HG03095 (cell line): ENCODE measurements around the gene FAM107A.

Source experiments
- ATAC-seq: cut with Tn5 transposase; IDR thresholded peaks from one replicate; pipeline ENCODE4 v1.9.1; 2021; ENCODE audit warnings: moderate library complexity; ENCODE audit not compliant: unreplicated experiment

FAM107A gene

GRCh38 chr3:58568572-58569286, 8.5 kb downstream of the FAM107A start:
- no peak for ATAC-seq

GRCh38 chr3:58567251-58567515, 10.0 kb downstream of the FAM107A start:
- no peak for ATAC-seq

GRCh38 chr3:58566398-58567250, 10.6 kb downstream of the FAM107A start:
- ATAC-seq = no peak

- no peak for ATAC-seq
Observed at GRCh38 chr3:58565621-58566397, 11.4 kb downstream of the FAM107A start.

- no peak for ATAC-seq
Observed at GRCh38 chr3:58564456-58565160, 12.6 kb downstream of the FAM107A start.

- ATAC-seq = no peak
Observed at GRCh38 chr3:58564054-58564453, 13.1 kb downstream of the FAM107A start.

GRCh38 chr3:58563386-58564035, 13.7 kb downstream of the FAM107A start:
- no peak for ATAC-seq

GRCh38 chr3:58562498-58562897, 14.7 kb downstream of the FAM107A start:
- ATAC-seq = no peak

- ATAC-seq = no peak
Observed at GRCh38 chr3:58560771-58561311, 16.4 kb downstream of the FAM107A start.

- ATAC-seq = no peak
Observed at GRCh38 chr3:58559586-58559985, 17.6 kb downstream of the FAM107A start.

GRCh38 chr3:58557491-58557890, 19.7 kb downstream of the FAM107A start:
- ATAC-seq = no peak

GRCh38 chr3:58556761-58557221, 20.4 kb downstream of the FAM107A start:
- ATAC-seq = no peak

GRCh38 chr3:58556001-58556400, 21.2 kb downstream of the FAM107A start:
- ATAC-seq = no peak

- no peak for ATAC-seq
Observed at GRCh38 chr3:58555203-58555602, 22.0 kb downstream of the FAM107A start.

GRCh38 chr3:58553003-58553402, 24.2 kb downstream of the FAM107A start:
- no peak for ATAC-seq

- no peak for ATAC-seq
Observed at GRCh38 chr3:58551636-58552180, 25.5 kb downstream of the FAM107A start.

GRCh38 chr3:58544541-58544940, 32.6 kb downstream of the FAM107A start:
- ATAC-seq = no peak

- no peak for ATAC-seq
Observed at GRCh38 chr3:58540176-58540858, 36.9 kb downstream of the FAM107A start.

- ATAC-seq = no peak
Observed at GRCh38 chr3:58539626-58540025, 37.6 kb downstream of the FAM107A start.
